OCI-LY1 (cell line): Measurements from ENCODE around the gene ZC3H10.

ENCODE experiments used
- CTCF ChIP-seq: fragments of 200-600 bp; sonication (generic), shearing (Covaris generic); IDR thresholded peaks from 2 replicates; pipeline ENCODE4 v1.5.1; 2017; ENCODE audit warnings: mild to moderate bottlenecking, antibody characterized with exemption, low read length, moderate library complexity, mixed read lengths
- EZH2 ChIP-seq: fragments of 200-600 bp; sonication (generic), shearing (Covaris generic); IDR thresholded peaks from 2 replicates; pipeline ENCODE4 v1.8.0; 2017; ENCODE audit warnings: borderline replicate concordance, mixed run types, mild to moderate bottlenecking, antibody characterized with exemption, low read length, moderate library complexity, mixed read lengths

- TF ChIP-seq CTCF = no peak
- no peak for TF ChIP-seq EZH2
These were observed 39.6 kb upstream of the ZC3H10 start for GRCh38 chr12:56078427-56078826.
